Measurements from ENCODE around the gene COQ9.

GRCh38 chr16:57413301-57413730 lies 34.0 kb upstream of the COQ9 start:
- no peak for TF ChIP-seq CTCF (IDR thresholded peaks at IDR 0.05; ENCODE audit: borderline replicate concordance, extremely low read depth, low read length, poor library complexity, severe bottlenecking)
- no peak for TF ChIP-seq EZH2 (IDR thresholded peaks at IDR 0.05; ENCODE audit: borderline replicate concordance, low read depth, low read length, severe bottlenecking)

Measured in DND-41 (cell line).